Natural killer cell (primary cell): ENCODE data around the gene MYO7B. TPM values are rescaled to one million over a fixed set of nuclear protein-coding genes. Genes with fewer than 3 reads are reported as not detected.
"Not testable (repeated sequence)": the region's sequence is repeated elsewhere in the genome, so short reads cannot be mapped to it uniquely, and the experiment has no call there.

Source experiments
- ATAC-seq, 3 donors: fragments of 150-1000 bp in 2 of 3; fragments of 200-7000 bp in 1 of 3; cut with Tn5 transposase; 1 replicate in 1 of 3; 2 replicates in 2 of 3; pipeline ENCODE4 v1.10.0; 2021; ENCODE audit warnings: mild to moderate bottlenecking in 2 of 3, moderate library complexity in 2 of 3
- DNase-seq, 2 donors: peaks; one replicate each; pipeline versions ENCODE4 v3.0.0 to v3.0.0-alpha.2; 2013 to 2021; ENCODE audit warnings: mixed read lengths in 1 of 2
- H3K27ac ChIP-seq: one replicate; pipeline ENCODE4 v1.5.1; 2013; ENCODE audit warnings: mild to moderate bottlenecking, low read length
- H3K27me3 ChIP-seq: one replicate; pipeline ENCODE4 v1.6.1; 2013; ENCODE audit warnings: low read length; ENCODE audit not compliant: control insufficient read depth, insufficient read depth
- H3K36me3 ChIP-seq: one replicate; pipeline ENCODE4 v1.6.1; 2013; ENCODE audit warnings: low read length; ENCODE audit not compliant: control insufficient read depth, insufficient read depth
- H3K4me1 ChIP-seq: one replicate; pipeline ENCODE4 v1.6.1; 2013; ENCODE audit warnings: low read length; ENCODE audit not compliant: control insufficient read depth, insufficient read depth
- H3K4me3 ChIP-seq: one replicate; pipeline ENCODE4 v1.5.1; 2013; ENCODE audit warnings: low read length
- H3K9me3 ChIP-seq: one replicate; pipeline ENCODE4 v1.6.1; 2013; ENCODE audit warnings: low read length; ENCODE audit not compliant: control insufficient read depth, insufficient read depth
- H3K27ac Mint-ChIP-seq, 2 donors: one replicate each; pipeline ENCODE4 v1.8.0; 2022; ENCODE audit warnings: mild to moderate bottlenecking in 2 of 2, mixed read lengths in 2 of 2, moderate library complexity in 1 of 2
- H3K27me3 Mint-ChIP-seq, 2 donors: one replicate each; pipeline ENCODE4 v1.8.0; 2022; ENCODE audit warnings: low read depth in 2 of 2, mixed read lengths in 2 of 2
- H3K36me3 Mint-ChIP-seq: one replicate; pipeline ENCODE4 v1.8.0; 2022; ENCODE audit warnings: mixed read lengths
- H3K4me1 Mint-ChIP-seq, 2 donors: one replicate each; pipeline ENCODE4 v1.8.0; 2022; ENCODE audit warnings: mixed read lengths in 2 of 2
- H3K4me3 Mint-ChIP-seq: one replicate; pipeline ENCODE4 v1.8.0; 2022; ENCODE audit warnings: mild to moderate bottlenecking, moderate library complexity, mixed read lengths
- H3K9me3 Mint-ChIP-seq, 2 donors: one replicate each; pipeline ENCODE4 v1.8.0; 2022; ENCODE audit warnings: mixed read lengths in 2 of 2
- CTCF ChIP-seq: fragments of 200-600 bp; IDR thresholded peaks from one replicate; pipeline ENCODE4 v1.8.0; 2022; ENCODE audit warnings: antibody characterized with exemption
- WGBS: methylation state at CpG from one replicate; pipeline ENCODE4 v1.1.7; 2013; ENCODE audit warnings: missing lambda C conversion rate; ENCODE audit not compliant: insufficient coverage; 5-methylcytosine and 5-hydroxymethylcytosine counted together
- intact Hi-C: fragments of 100-400 bp; cut with micrococcal nuclease; formaldehyde crosslinking; loops from one replicate; pipeline ENCODE4 v1.14.2; 2022
- total RNA-seq, 4 donors: library from RNA; stranded (reverse); fragments of 120-200 nt in 1 of 4; gene quantifications; one replicate each; pipeline versions ENCODE4 v1.2.3 to v1.2.4, GENCODE V29; 2013 to 2022

MYO7B gene
- total RNA-seq, 3 donors from 2014 or later (not counting 1 experiment from before 2014, with no cell fraction given): 0.14 to 0.45 (median 0.25) TPM

- no peaks in the 10 kb centered on the region for H3K9me3 ChIP-seq
- no peaks in the 10 kb centered on the region for H3K4me1 ChIP-seq
- no peak overlapping the region for H3K27ac ChIP-seq
- DNase-seq: peak in 1 of 2 donors; percentile 4
- no peaks in the 10 kb centered on the region for H3K9me3 Mint-ChIP-seq
- no peaks in the 10 kb centered on the region for H3K27me3 ChIP-seq
- no peak for TF ChIP-seq CTCF
- WGBS: 80% methylated on average over 6 of the region's 6 CpGs
- no peaks in the 10 kb centered on the region for H3K36me3 ChIP-seq
- peaks cover 0 to 2% of the 10 kb centered on the region in 2 donors for H3K27me3 Mint-ChIP-seq
- H3K4me3 ChIP-seq: no peak overlapping the region
- no peaks in the 10 kb centered on the region for H3K4me1 Mint-ChIP-seq
- H3K4me3 Mint-ChIP-seq: no peak overlapping the region
- no peak for ATAC-seq
- no peaks in the 10 kb centered on the region for H3K36me3 Mint-ChIP-seq
- intact Hi-C loops: no loop called here
- H3K27ac Mint-ChIP-seq: no peak overlapping the region
Measured at GRCh38 chr2:127569666-127570065, 34.2 kb downstream of the MYO7B start.

GRCh38 chr2:127570282-127571250 is 35.1 kb downstream of the MYO7B start:
- 84% methylated on average over 17 of the region's 18 CpGs for WGBS
- Mint-ChIP-seq H3K36me3 (no peaks in the 10 kb centered on the region), H3K9me3 (no peaks in the 10 kb centered on the region), H3K4me3 (no peak overlapping the region), H3K4me1 (peaks cover 6 to 8% of the 10 kb centered on the region in 2 donors), H3K27me3 (peaks cover 0 to 2% of the 10 kb centered on the region in 2 donors), H3K27ac (no peak overlapping the region)
- no peak for ATAC-seq
- DNase-seq: peak in 1 of 2 donors; percentile 7
- no peaks in the 10 kb centered on the region for H3K9me3 ChIP-seq
- no peak overlapping the region for H3K27ac ChIP-seq
- no peak for TF ChIP-seq CTCF
- intact Hi-C loops: no loop called here
- H3K4me1 ChIP-seq: peaks cover 4% of the 10 kb centered on the region
- H3K4me3 ChIP-seq: no peak overlapping the region
- H3K36me3 ChIP-seq: no peaks in the 10 kb centered on the region
- no peaks in the 10 kb centered on the region for H3K27me3 ChIP-seq

- H3K36me3 ChIP-seq, H3K27ac Mint-ChIP-seq, H3K27me3 ChIP-seq, H3K9me3 Mint-ChIP-seq, H3K4me3 ChIP-seq, H3K27me3 Mint-ChIP-seq, H3K9me3 ChIP-seq, H3K36me3 Mint-ChIP-seq, intact Hi-C loops, H3K27ac ChIP-seq, DNase-seq, H3K4me3 Mint-ChIP-seq, ATAC-seq: not testable (repeated sequence)
- H3K4me1 Mint-ChIP-seq: peaks cover 6 to 17% of the 10 kb centered on the region in 2 donors
- WGBS: 92% methylated on average over 2 of the region's 2 CpGs
- peaks cover 22% of the 10 kb centered on the region for H3K4me1 ChIP-seq
Measured at GRCh38 chr2:127572352-127572751, 36.9 kb downstream of the MYO7B start.

GRCh38 chr2:127572841-127573240 is 37.4 kb downstream of the MYO7B start:
- 86% methylated on average over 5 of the region's 5 CpGs for WGBS
- Histone ChIP-seq H3K27ac (no peak overlapping the region), H3K36me3 (no peaks in the 10 kb centered on the region), H3K9me3 (no peaks in the 10 kb centered on the region), H3K4me3 (no peak overlapping the region), H3K27me3 (no peaks in the 10 kb centered on the region), H3K4me1 (peaks cover 27% of the 10 kb centered on the region)
- TF ChIP-seq CTCF: no peak
- Mint-ChIP-seq H3K9me3 (no peaks in the 10 kb centered on the region), H3K4me3 (no peak overlapping the region), H3K27ac (no peak overlapping the region), H3K27me3 (peaks cover 0 to 2% of the 10 kb centered on the region in 2 donors), H3K36me3 (no peaks in the 10 kb centered on the region), H3K4me1 (peaks cover 6 to 17% of the 10 kb centered on the region in 2 donors)
- intact Hi-C loops: no loop called here
- no peak for ATAC-seq
- DNase-seq: no peak
